ENCODE measurements around the gene FAM83G.

DNA sequence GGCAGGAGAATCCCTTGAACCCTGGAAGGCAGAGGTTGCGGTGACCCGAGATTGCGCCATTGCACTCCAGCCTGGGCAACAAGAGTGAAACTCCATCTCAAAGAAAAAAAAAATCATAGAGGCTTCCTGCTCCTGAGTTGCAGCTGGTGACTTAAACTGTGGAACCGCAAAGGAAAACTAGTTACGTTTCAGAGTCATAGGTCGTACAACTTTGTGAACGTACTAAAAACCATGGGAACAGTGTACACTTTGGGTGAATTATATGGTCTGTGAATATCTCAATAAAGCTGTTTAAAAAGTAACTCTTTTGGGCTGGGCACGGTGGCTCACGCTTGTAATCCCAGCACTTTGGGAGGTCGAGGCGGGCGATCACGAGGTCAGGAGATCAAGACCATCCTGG, 29.0 kb downstream of the FAM83G start:
- TF ChIP-seq BHLHE40 (IDR thresholded peaks at IDR 0.05; ENCODE audit: borderline replicate concordance): no peak
- no peak for TF ChIP-seq TARDBP (IDR thresholded peaks at IDR 0.05)
- no peak for TF ChIP-seq SP1 (IDR thresholded peaks at IDR 0.05)

All from HEK293T (cell line).